Stimulated activated CD8-positive, alpha-beta memory T cell treated with anti-CD3 and anti-CD28 coated beads, Interleukin-7, amount 100 ng/mL, for 1 hour (primary cell): ENCODE results near the gene VWC2.
"Not testable (repeated sequence)": the region's sequence is repeated elsewhere in the genome, so short reads cannot be mapped to it uniquely, and the experiment has no call there.

Experiments used
- DNase-seq, 2 donors: peaks; one replicate each; pipeline ENCODE4 v3.0.0-alpha.2; 2020; ENCODE audit warnings: low read depth in 2 of 2

Gene VWC2

DNA sequence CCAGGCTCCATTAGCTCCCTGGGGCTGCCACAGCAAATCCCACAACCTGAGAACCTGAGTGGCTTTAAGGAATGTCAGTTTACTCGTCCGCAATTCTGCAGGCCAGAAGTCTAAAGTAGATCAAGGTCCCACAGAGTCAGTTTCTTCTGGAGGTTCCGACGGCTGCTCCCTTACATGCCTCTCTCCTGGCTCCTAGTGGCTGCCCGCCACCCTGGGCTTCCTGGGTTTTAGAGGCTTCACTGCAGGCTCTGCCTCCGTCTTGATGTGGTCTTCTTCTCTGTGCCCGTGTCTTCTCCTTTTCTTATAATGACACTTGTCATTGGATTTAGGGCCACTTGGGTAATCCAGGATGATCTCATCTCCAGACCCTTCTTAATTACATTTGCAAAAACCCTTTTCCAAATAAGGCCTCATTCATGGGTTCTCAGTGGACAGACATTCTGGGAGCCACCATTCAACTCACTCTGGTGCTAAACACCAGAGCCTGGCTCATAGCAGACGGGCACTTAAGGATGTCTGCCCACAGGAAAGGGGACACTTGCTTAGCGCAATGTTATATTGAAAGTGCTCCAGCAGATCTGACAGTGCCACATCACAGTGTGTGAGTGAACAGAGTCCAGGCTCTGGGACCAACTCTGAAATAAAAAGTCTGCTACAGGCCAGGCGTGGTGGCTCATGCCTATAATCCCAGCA lies 77.6 kb downstream of the VWC2 start:
- DNase-seq, result no peak

GRCh38 chr7:49851614-49851934 lies 78.1 kb downstream of the VWC2 start:
- DNase-seq, result not testable (repeated sequence)

DNA sequence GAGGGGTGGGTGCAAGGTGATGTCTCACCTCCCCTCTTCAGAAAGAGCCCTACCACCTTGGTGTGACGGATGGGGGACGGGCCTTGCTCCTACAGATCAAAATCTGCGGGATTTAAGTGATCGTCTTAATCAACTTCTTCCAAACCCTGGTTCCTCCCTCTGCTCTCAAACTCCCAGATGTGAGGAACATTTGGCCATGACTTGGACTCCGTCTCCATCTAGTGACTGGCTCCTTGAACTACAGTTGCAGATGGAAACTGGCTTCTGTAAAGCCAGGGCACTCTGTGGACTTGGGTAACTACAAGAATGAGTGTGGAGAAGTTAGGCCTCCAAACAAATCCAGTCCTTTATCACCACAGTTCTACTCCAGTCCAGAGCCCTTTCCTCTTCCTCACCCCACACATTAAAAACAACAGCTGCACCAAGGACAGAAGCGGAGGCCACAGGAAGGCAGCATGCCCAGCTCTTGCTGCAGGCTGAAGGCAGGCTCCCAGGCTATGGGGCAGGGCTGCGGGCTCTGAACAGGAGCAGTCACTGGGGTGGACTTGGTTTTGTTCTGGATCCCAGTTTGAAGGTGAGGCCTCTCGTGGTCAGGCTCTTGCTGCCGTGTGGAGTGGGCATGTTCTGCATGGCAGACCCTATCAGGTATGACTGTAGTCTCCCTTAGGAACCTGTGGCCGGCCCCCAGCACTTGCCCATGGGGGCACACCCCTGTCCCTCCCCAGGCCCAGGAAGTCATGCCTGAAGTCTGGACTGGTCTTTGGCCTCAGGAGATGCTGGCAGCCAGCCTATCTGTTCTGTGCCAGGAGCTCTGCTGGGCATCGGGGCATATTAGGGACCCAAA lies 79.4 kb downstream of the VWC2 start:
- no peak for DNase-seq

- no peak for DNase-seq
Measured at GRCh38 chr7:49855281-49855980, 82.0 kb downstream of the VWC2 start.

- DNase-seq, result no peak
Measured at GRCh38 chr7:49860293-49860692, 86.9 kb downstream of the VWC2 start.

DNA sequence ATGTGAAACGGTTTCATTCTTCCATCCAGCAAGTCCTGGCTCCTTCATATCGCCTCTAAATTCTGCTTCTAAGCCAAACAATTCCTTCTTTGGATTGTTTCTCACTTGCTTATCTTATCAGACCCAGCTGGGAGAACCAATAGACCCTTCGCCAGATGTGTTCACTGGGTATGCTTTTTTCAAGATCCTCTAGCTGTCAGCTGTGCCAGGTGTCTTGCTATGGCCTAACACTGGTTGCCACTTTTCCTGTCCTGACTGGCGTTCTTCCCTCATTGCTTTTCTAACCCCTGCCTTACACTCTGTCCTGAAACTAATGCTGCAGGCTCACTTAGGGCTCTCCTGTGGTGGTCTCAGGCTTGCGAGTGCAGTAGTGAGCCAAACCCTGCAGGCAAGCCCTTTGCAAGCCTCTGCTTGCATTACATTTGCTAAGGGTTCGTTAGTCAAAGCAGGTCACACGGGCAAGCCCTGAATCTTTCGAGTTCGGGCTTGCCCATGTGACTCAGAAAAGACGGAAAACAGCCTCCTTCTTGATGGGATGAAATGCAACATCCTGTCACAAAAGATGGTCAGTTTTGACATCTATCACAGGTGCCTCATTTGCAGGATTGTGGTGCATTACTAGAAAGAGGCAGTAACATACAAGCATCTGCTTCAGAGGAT lies 92.8 kb downstream of the VWC2 start:
- no peak for DNase-seq

DNA sequence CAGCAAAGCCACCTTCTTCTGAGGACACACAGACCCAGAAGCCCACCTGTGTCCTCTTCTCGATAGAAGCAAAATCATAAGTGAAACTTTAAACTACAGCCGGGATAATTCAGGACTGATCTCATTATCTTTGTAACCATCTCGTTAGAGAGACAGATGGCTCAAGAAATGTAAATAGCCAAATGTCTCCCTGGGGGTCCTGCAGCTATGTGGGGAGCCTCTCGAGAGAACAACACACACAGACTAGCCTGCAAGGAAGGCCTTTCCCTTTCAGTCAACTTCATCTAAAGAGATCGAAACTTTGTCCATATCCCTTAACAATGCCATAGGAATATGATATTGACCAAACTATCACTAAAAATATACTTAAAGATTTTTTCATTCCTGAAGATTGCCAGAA lies 93.5 kb downstream of the VWC2 start:
- no peak for DNase-seq

DNA sequence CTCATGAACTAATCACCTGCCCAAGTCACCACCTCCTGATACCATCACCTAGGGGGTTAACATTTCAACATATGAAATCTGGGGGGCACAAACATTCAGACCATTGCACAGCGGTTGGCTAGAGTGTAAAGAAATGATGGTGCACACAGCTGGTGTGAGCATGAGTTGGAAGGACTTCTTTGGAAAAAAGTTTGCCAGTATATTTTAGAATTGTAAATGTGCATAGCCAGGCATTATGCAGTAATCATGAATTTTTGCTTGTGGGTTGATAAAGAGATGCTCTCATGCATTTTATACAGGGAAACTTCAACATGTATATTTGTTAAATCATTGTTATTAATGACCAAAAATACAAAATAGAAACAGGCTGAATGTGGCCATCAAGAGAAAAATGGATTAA lies 100.0 kb downstream of the VWC2 start:
- DNase-seq, result no peak

GRCh38 chr7:49875336-49875735 lies 101.9 kb downstream of the VWC2 start:
- no peak for DNase-seq

GRCh38 chr7:49876202-49876601 lies 102.8 kb downstream of the VWC2 start:
- DNase-seq, result no peak

GRCh38 chr7:49878089-49878488 lies 104.7 kb downstream of the VWC2 start:
- DNase-seq, result no peak

- no peak for DNase-seq
Measured at GRCh38 chr7:49878627-49879026, 105.2 kb downstream of the VWC2 start.

GRCh38 chr7:49883933-49884332 lies 110.5 kb downstream of the VWC2 start:
- no peak for DNase-seq

DNA sequence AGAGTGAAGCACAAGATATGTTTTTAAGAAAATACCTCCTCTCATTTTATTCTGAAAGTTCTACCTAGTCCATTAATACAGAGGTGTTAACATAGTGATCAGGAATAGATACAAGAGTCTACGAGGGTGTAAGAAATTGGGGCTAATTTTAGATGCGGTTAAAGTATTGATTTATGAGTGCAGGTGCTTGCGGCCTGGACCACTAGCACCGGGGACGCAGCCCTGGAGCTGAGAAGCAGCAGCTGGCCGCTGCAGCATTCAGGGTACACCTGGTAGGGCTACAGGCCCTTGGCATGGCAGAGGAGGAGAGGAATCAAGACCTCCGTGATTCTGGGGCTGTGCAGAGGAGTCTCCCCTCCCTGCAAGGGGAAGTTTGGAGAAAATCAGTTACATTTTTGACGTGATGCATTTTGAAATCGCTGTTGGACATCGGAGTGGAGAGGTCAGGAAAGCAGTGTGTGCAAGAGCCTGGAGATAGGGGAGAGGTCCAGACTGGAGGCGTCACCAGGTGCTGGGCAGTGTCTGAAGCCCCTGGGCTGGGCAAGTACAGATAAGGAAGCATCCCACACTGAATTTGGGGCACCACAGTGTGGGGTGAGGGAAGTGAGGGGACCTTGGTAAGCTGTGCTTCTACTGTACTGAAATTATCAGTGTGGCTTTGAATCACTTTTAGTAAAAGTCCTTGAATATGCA lies 112.3 kb downstream of the VWC2 start:
- DNase-seq, result no peak

- no peak for DNase-seq
Measured at GRCh38 chr7:49892481-49892880, 119.0 kb downstream of the VWC2 start.

GRCh38 chr7:49893131-49893530 lies 119.7 kb downstream of the VWC2 start:
- DNase-seq, result no peak

GRCh38 chr7:49894543-49894942 lies 121.1 kb downstream of the VWC2 start:
- DNase-seq, result no peak

DNA sequence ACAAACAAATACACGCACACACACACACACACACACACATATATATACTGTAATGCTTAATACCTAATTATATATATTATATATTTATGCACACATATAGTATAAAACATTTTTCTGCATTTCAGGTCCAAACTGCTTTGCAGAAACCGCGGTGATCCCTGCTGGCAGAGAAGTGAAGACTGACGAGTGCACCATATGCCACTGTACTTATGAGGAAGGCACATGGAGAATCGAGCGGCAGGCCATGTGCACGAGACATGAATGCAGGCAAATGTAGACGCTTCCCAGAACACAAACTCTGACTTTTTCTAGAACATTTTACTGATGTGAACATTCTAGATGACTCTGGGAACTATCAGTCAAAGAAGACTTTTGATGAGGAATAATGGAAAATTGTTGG lies 138.5 kb downstream of the VWC2 start:
- no peak for DNase-seq

GRCh38 chr7:49926720-49927119 lies 153.3 kb downstream of the VWC2 start:
- no peak for DNase-seq

DNA sequence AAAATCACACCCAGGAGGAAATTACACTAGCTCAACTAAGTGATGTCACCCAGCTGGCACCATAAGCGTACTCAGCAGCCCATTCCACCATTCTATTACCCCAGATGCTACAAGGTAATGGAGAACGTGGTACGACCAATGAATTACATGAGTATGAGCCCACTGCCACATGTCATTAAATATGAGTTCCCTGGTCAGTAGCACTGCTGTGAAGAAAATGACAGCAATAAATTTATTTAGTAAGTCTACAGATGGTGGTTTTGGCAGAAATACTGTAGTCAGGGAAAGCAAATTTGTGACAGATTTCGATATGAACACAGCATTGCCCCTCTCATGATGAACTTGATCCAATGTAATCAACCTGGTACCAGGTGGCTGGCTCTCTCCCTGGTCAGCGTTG lies 154.2 kb downstream of the VWC2 start:
- no peak for DNase-seq

- no peak for DNase-seq
Measured at GRCh38 chr7:49928787-49929186, 155.3 kb downstream of the VWC2 start.

- DNase-seq, result no peak
Measured at GRCh38 chr7:49931627-49932026, 158.2 kb downstream of the VWC2 start.
